ENCODE data around the gene UAP1. TPM values are rescaled to one million over a fixed set of nuclear protein-coding genes. Genes with fewer than 3 reads are reported as not detected.

UAP1 gene
- total RNA-seq, 2 experiments from 2014 or later, result 30.0 to 41.2 TPM

- Histone ChIP-seq H3K4me3 (ENCODE audit: low read depth, low read length, poor library complexity, severe bottlenecking) (no peak overlapping the region), H3K4me2 (ENCODE audit: low read length) (no peak overlapping the region), H3K27ac (ENCODE audit: low read depth, low read length, poor library complexity, severe bottlenecking) (no peak overlapping the region), H3K9me3 (ENCODE audit: low read length) (peaks cover 7% of the 10 kb centered on the region; the same call in 1 of the 2 replicates), H2AFZ (ENCODE audit: low read length) (no peak overlapping the region), H3K4me1 (ENCODE audit: insufficient read depth, low read length, poor library complexity, severe bottlenecking) (no peaks in the 10 kb centered on the region), H3K9me2 (ENCODE audit: insufficient read depth, low read length) (no peaks in the 10 kb centered on the region), H3K79me2 (ENCODE audit: insufficient read depth, low read depth, low read length) (no peaks in the 10 kb centered on the region), H4K20me1 (ENCODE audit: insufficient read depth, low read length) (no peaks in the 10 kb centered on the region), H3K36me3 (ENCODE audit: insufficient read depth, low read length) (no peaks in the 10 kb centered on the region)
- ChIA-PET CTCF (ENCODE audit: unreplicated experiment) (no interaction called here), POLR2A (interaction anchor here (0.6 kb wide), 1 partner anchor 10 kb away, joined by 3 read pairs; no protein-coding TSS in a partner anchor)
- no peak for DNase-seq (ENCODE audit: low spot score)
- intact Hi-C loops (cut with micrococcal nuclease; ENCODE audit: unreplicated experiment), result no loop called here
- TF ChIP-seq CTCF (conservative IDR thresholded peaks at IDR 0.05; ENCODE audit: low read length) (no peak), EZH2phosphoT487 (IDR thresholded peaks at IDR 0.05; ENCODE audit: borderline replicate concordance, low read depth, low read length) (no peak)
- no TSS peak for BruUV-seq (replicated peaks)
Observed at GRCh38 chr1:162541619-162542141, 19.8 kb upstream of the UAP1 start.

- Histone ChIP-seq H3K4me1 (ENCODE audit: insufficient read depth, low read length, poor library complexity, severe bottlenecking) (no peaks in the 10 kb centered on the region), H3K79me2 (ENCODE audit: insufficient read depth, low read depth, low read length) (no peaks in the 10 kb centered on the region), H3K4me3 (ENCODE audit: low read depth, low read length, poor library complexity, severe bottlenecking) (no peak overlapping the region), H3K27ac (ENCODE audit: low read depth, low read length, poor library complexity, severe bottlenecking) (no peak overlapping the region), H3K36me3 (ENCODE audit: insufficient read depth, low read length) (no peaks in the 10 kb centered on the region), H2AFZ (ENCODE audit: low read length) (no peak overlapping the region), H4K20me1 (ENCODE audit: insufficient read depth, low read length) (no peaks in the 10 kb centered on the region), H3K9me3 (ENCODE audit: low read length) (peaks cover 7% of the 10 kb centered on the region; the same call in 1 of the 2 replicates), H3K4me2 (ENCODE audit: low read length) (no peak overlapping the region), H3K9me2 (ENCODE audit: insufficient read depth, low read length) (no peaks in the 10 kb centered on the region)
- intact Hi-C loops (cut with micrococcal nuclease; ENCODE audit: unreplicated experiment), result no loop called here
- no peak for TF ChIP-seq CTCF (conservative IDR thresholded peaks at IDR 0.05; ENCODE audit: low read length)
- no peak for TF ChIP-seq EZH2phosphoT487 (IDR thresholded peaks at IDR 0.05; ENCODE audit: borderline replicate concordance, low read depth, low read length)
- BruUV-seq (replicated peaks), result no TSS peak
- ChIA-PET POLR2A (no interaction called here), CTCF (ENCODE audit: unreplicated experiment) (no interaction called here)
- DNase-seq (ENCODE audit: low spot score), result no peak
Observed at GRCh38 chr1:162543228-162543627, 18.3 kb upstream of the UAP1 start.

- Histone ChIP-seq H3K9me2 (ENCODE audit: insufficient read depth, low read length) (no peaks in the 10 kb centered on the region), H3K9me3 (ENCODE audit: low read length) (peaks cover 3% of the 10 kb centered on the region; the same call in 1 of the 2 replicates), H2AFZ (ENCODE audit: low read length) (no peak overlapping the region), H4K20me1 (ENCODE audit: insufficient read depth, low read length) (no peaks in the 10 kb centered on the region), H3K4me2 (ENCODE audit: low read length) (no peak overlapping the region), H3K27ac (ENCODE audit: low read depth, low read length, poor library complexity, severe bottlenecking) (no peak overlapping the region), H3K79me2 (ENCODE audit: insufficient read depth, low read depth, low read length) (no peaks in the 10 kb centered on the region), H3K4me1 (ENCODE audit: insufficient read depth, low read length, poor library complexity, severe bottlenecking) (no peaks in the 10 kb centered on the region), H3K36me3 (ENCODE audit: insufficient read depth, low read length) (no peaks in the 10 kb centered on the region), H3K4me3 (ENCODE audit: low read depth, low read length, poor library complexity, severe bottlenecking) (no peak overlapping the region)
- no TSS peak for BruUV-seq (replicated peaks)
- intact Hi-C loops (cut with micrococcal nuclease; ENCODE audit: unreplicated experiment), result no loop called here
- ChIA-PET POLR2A (interaction anchor here (0.9 to 1.0 kb wide), 2 partner anchors 21 to 34 kb away, joined by 3 read pairs; no protein-coding TSS in a partner anchor), CTCF (ENCODE audit: unreplicated experiment) (no interaction called here)
- DNase-seq (ENCODE audit: low spot score), result no peak
- no peak for TF ChIP-seq EZH2phosphoT487 (IDR thresholded peaks at IDR 0.05; ENCODE audit: borderline replicate concordance, low read depth, low read length)
- no peak for TF ChIP-seq CTCF (conservative IDR thresholded peaks at IDR 0.05; ENCODE audit: low read length)
Observed at GRCh38 chr1:162548170-162548569, 13.4 kb upstream of the UAP1 start.

Data from OCI-LY7 (cell line).